Upper lobe of left lung (tissue), 6 donors: Measurements from ENCODE around the gene DUSP6. TPM values are rescaled to one million over a fixed set of nuclear protein-coding genes. Genes with fewer than 3 reads are reported as not detected.

Experiments used
- ATAC-seq, 2 donors: fragments of 200-7000 bp; cut with Tn5 transposase; one replicate each; pipeline ENCODE4 v1.9.1; 2022; ENCODE audit warnings: mild to moderate bottlenecking in 2 of 2, moderate library complexity in 2 of 2; ENCODE audit not compliant: low FRiP score in 2 of 2
- DNase-seq, 2 donors: peaks; one replicate each; pipeline ENCODE4 v3.0.0-alpha.2; 2019 to 2020
- H3K27ac ChIP-seq, 4 donors: fragments of 200-600 bp; sonication (generic); one replicate each; pipeline ENCODE4 v1.5.1; 2016 to 2019
- H3K27me3 ChIP-seq, 4 donors: fragments of 200-600 bp; sonication (generic); one replicate each; pipeline ENCODE4 v1.5.1; 2017 to 2019
- H3K36me3 ChIP-seq, 4 donors: fragments of 200-600 bp; sonication (generic); one replicate each; pipeline ENCODE4 v1.5.1; 2016 to 2019
- H3K4me1 ChIP-seq, 4 donors: fragments of 200-600 bp; sonication (generic); one replicate each; pipeline ENCODE4 v1.5.1; 2018 to 2019
- H3K4me3 ChIP-seq, 4 donors: fragments of 200-600 bp; sonication (generic); one replicate each; pipeline ENCODE4 v1.5.1; 2017 to 2019; ENCODE audit warnings: mild to moderate bottlenecking in 2 of 4, moderate library complexity in 1 of 4
- H3K9me3 ChIP-seq, 4 donors: fragments of 200-600 bp; sonication (generic); one replicate each; pipeline ENCODE4 v1.5.1; 2018 to 2019
- CTCF ChIP-seq, 6 experiments: fragments of 450-650 bp in 4 of 6; fragments of 200-600 bp in 2 of 6; sonication (generic) in 2 of 6; IDR thresholded peaks; one replicate each; pipeline ENCODE4 v1.5.1; 2016 to 2019; ENCODE audit warnings: antibody characterized with exemption in 6 of 6
- EP300 ChIP-seq, 4 donors: sonication (generic); formaldehyde crosslinking; IDR thresholded peaks; one replicate each; pipeline ENCODE4 v1.5.1; 2017; ENCODE audit warnings: antibody characterized with exemption in 4 of 4, control low read depth in 2 of 4
- POLR2A ChIP-seq, 4 donors: fragments of 450-650 bp; IDR thresholded peaks; one replicate each; pipeline ENCODE4 v1.5.1; 2016 to 2017; ENCODE audit warnings: antibody characterized with exemption in 4 of 4, mild to moderate bottlenecking in 2 of 4
- POLR2AphosphoS5 ChIP-seq, 2 donors: sonication (generic); formaldehyde crosslinking; IDR thresholded peaks; one replicate each; pipeline ENCODE4 v1.5.1; 2017; ENCODE audit warnings: antibody characterized with exemption in 2 of 2
- WGBS, 2 donors: methylation state at CpG; one replicate each; pipeline ENCODE4 v1.1.5; 2017 to 2018; 5-methylcytosine and 5-hydroxymethylcytosine counted together
- total RNA-seq, 6 donors: library from RNA; depleted of rRNA in 4 of 6; stranded (reverse); fragments of >200 nt in 4 of 6; gene quantifications; one replicate each; pipeline versions ENCODE4 v1.1.0 to v1.2.1, GENCODE V29; 2016 to 2021
- donor health status: DM: no; HTN: no; CAD: no; lungs with moderate emphysema.
- donor health status: DM: no; HTN: yes; CAD: no; lungs with severe emphysema.

DUSP6 gene
- total RNA-seq, 6 donors from 2014 or later = 18.4 to 236 (median 86.0) TPM

DNA sequence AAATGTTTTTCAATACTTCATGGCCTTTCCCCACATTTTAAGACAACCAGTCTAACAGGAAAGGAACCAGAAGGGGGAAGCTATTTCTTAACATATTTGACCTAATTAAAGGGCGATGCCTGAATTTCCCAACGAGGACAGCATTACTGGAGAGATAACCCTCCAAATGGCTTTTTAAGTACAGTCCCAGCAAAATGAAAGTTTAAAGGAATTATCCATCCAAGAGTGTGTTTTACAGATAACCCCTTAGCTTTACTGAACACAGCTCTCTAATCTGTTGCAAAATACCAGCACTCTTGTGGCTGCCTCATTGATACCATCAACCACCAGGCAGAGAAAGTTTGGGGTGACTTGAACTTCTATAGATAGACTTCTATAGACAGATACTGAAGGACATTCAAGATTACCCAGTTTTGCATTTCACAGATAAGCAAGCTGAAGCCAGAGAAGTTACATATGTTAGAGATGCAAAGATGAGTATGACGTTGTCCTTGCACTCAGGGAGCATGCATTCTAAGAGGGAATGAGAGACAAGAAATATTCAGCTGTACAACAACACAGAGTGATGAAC lies 41.3 kb upstream of the DUSP6 start:
- ATAC-seq (no peak), DNase-seq (no peak)
- peak overlapping the region in 3 of 4 donors; percentile 19 to 57 (median 30) for H3K27ac ChIP-seq
- no peaks in the 10 kb centered on the region for H3K36me3 ChIP-seq
- H3K27me3 ChIP-seq = no peaks in the 10 kb centered on the region
- H3K4me3 ChIP-seq = no peak overlapping the region
- TF ChIP-seq POLR2A (IDR thresholded peaks at IDR 0.05) (no peak), EP300 (IDR thresholded peaks at IDR 0.05) (peak in 1 of 4 donors; percentile 21), POLR2AphosphoS5 (IDR thresholded peaks at IDR 0.05) (no peak), CTCF (IDR thresholded peaks at IDR 0.05) (no peak)
- H3K9me3 ChIP-seq = no peaks in the 10 kb centered on the region
- peaks cover 30 to 36% (median 33%) of the 10 kb centered on the region in 4 donors for H3K4me1 ChIP-seq
- WGBS, 2 donors = 41 to 47% methylated on average over 3 of the region's 3 CpGs

DNA sequence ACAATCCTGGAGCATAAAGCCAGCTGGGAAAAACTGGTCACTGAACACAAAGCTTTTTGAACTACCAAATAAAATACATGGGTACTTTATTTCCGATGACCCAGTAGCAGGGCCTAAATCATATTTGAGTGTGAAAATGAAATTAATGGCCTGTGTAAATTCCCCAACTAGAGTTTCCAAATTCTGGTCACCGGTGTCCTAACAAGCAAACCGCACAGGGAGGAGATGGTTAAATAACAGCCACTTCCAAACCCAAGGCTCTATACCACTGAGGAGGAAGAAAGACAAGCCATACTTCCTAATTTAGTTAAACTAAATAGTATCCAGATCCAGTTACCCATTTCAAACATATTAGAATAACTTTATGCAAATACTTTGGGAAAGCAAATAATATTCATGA lies 40.1 kb upstream of the DUSP6 start:
- Histone ChIP-seq H3K4me3 (no peak overlapping the region), H3K9me3 (no peaks in the 10 kb centered on the region), H3K36me3 (no peaks in the 10 kb centered on the region), H3K27ac (peak overlapping the region in 1 of 4 donors; percentile 30), H3K27me3 (no peaks in the 10 kb centered on the region), H3K4me1 (peaks cover 30 to 40% (median 33%) of the 10 kb centered on the region in 4 donors)
- TF ChIP-seq POLR2AphosphoS5 (IDR thresholded peaks at IDR 0.05) = no peak
- TF ChIP-seq EP300 (IDR thresholded peaks at IDR 0.05) = no peak
- no peak for TF ChIP-seq POLR2A (IDR thresholded peaks at IDR 0.05)
- TF ChIP-seq CTCF (IDR thresholded peaks at IDR 0.05) = no peak
- no peak for ATAC-seq
- WGBS, 2 donors = 81 to 85% methylated on average over 3 of the region's 3 CpGs
- DNase-seq = no peak

GRCh38 chr12:89391726-89392336 lies 39.5 kb upstream of the DUSP6 start:
- Histone ChIP-seq H3K36me3 (no peaks in the 10 kb centered on the region), H3K4me3 (no peak overlapping the region), H3K4me1 (peaks cover 30 to 40% (median 33%) of the 10 kb centered on the region in 4 donors), H3K27me3 (no peaks in the 10 kb centered on the region), H3K27ac (peak overlapping the region in 3 of 4 donors; percentile 30 to 78 (median 69)), H3K9me3 (no peaks in the 10 kb centered on the region)
- DNase-seq (no peak), ATAC-seq (no peak)
- TF ChIP-seq EP300 (IDR thresholded peaks at IDR 0.05) (no peak), CTCF (IDR thresholded peaks at IDR 0.05) (no peak), POLR2AphosphoS5 (IDR thresholded peaks at IDR 0.05) (no peak), POLR2A (IDR thresholded peaks at IDR 0.05) (no peak)
- 96 to 97% methylated on average over 6 of the region's 6 CpGs for WGBS, 2 donors

- peak in 1 of 2 donors; percentile 78 for TF ChIP-seq POLR2AphosphoS5 (IDR thresholded peaks at IDR 0.05)
- TF ChIP-seq CTCF (IDR thresholded peaks at IDR 0.05) = no peak
- no peak for TF ChIP-seq EP300 (IDR thresholded peaks at IDR 0.05)
- no peak for TF ChIP-seq POLR2A (IDR thresholded peaks at IDR 0.05)
- no peaks in the 10 kb centered on the region for H3K36me3 ChIP-seq
- DNase-seq = no peak
- H3K27me3 ChIP-seq = no peaks in the 10 kb centered on the region
- peak overlapping the region; percentile 69 to 81 (median 74) for H3K27ac ChIP-seq
- no peak overlapping the region for H3K4me3 ChIP-seq
- no peaks in the 10 kb centered on the region for H3K9me3 ChIP-seq
- peaks cover 30 to 41% (median 38%) of the 10 kb centered on the region in 4 donors for H3K4me1 ChIP-seq
- 57 to 60% methylated on average over 3 of the region's 3 CpGs for WGBS, 2 donors
- peak in 1 of 2 donors; percentile 38 for ATAC-seq
These were observed 38.7 kb upstream of the DUSP6 start for GRCh38 chr12:89390802-89391673.
